Measurements from ENCODE around the gene PLCB1. TPM values are rescaled to one million over a fixed set of nuclear protein-coding genes. Genes with fewer than 3 reads are reported as not detected.

PLCB1 gene
- total and polyA plus RNA-seq, 4 donors = 1.6 to 43.8 (median 6.1) TPM

- 51 to 63% methylated on average over 3 of the region's 3 CpGs for WGBS, 2 donors
- Histone ChIP-seq H3K27ac (ENCODE audit: low read depth in 1 of 2, low read length in 1 of 2) (no peak overlapping the region), H3K9me3 (ENCODE audit: control insufficient read depth in 4 of 4, insufficient read depth in 3 of 4, low read length in 3 of 4) (no peaks in the 10 kb centered on the region), H3K4me1 (ENCODE audit: control insufficient read depth in 5 of 5, insufficient read depth in 5 of 5, low read length in 5 of 5) (peaks cover 0 to 23% (median 3%) of the 10 kb centered on the region in 5 donors), H3K4me3 (no peak overlapping the region), H3K9ac (ENCODE audit: insufficient read depth in 1 of 2, low read length in 2 of 2) (no peak overlapping the region), H3K27me3 (ENCODE audit: control insufficient read depth in 3 of 3, insufficient read depth in 3 of 3, low read length in 2 of 3) (no peaks in the 10 kb centered on the region), H3K36me3 (ENCODE audit: control insufficient read depth in 4 of 4, insufficient read depth in 4 of 4, low read length in 4 of 4) (no peaks in the 10 kb centered on the region)
- TF ChIP-seq, protein P1, sequence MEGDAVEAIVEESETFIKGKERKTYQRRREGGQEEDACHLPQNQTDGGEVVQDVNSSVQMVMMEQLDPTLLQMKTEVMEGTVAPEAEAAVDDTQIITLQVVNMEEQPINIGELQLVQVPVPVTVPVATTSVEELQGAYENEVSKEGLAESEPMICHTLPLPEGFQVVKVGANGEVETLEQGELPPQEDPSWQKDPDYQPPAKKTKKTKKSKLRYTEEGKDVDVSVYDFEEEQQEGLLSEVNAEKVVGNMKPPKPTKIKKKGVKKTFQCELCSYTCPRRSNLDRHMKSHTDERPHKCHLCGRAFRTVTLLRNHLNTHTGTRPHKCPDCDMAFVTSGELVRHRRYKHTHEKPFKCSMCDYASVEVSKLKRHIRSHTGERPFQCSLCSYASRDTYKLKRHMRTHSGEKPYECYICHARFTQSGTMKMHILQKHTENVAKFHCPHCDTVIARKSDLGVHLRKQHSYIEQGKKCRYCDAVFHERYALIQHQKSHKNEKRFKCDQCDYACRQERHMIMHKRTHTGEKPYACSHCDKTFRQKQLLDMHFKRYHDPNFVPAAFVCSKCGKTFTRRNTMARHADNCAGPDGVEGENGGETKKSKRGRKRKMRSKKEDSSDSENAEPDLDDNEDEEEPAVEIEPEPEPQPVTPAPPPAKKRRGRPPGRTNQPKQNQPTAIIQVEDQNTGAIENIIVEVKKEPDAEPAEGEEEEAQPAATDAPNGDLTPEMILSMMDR (IDR thresholded peaks at IDR 0.05; ENCODE audit: control extremely low read depth, extremely low read depth) = no peak
- ATAC-seq (ENCODE audit: insufficient read depth, low FRiP score) (no peak), DNase-seq (no peak)
Measured at GRCh38 chr20:8147476-8147875, 15.4 kb downstream of the PLCB1 start.

DNA sequence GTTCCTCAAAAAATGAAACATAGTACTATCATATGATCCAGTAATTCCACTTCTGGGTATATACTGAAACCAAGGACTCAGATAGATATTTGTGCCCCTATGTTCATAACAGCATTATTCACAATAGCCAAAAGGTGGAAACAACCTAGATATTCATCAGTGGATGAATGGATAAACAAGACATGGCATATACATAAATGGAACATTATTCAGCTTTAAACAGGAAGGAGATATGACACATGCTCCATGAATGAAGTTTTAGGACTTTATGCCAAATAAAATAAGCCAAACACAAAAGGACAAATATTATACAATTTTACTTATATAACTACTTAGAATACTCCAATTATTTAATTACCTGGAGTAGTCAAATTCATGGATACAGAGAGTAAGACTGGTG is 16.4 kb downstream of the PLCB1 start:
- Histone ChIP-seq H3K27me3 (ENCODE audit: control insufficient read depth in 3 of 3, insufficient read depth in 3 of 3, low read length in 2 of 3) (no peaks in the 10 kb centered on the region), H3K36me3 (ENCODE audit: control insufficient read depth in 4 of 4, insufficient read depth in 4 of 4, low read length in 4 of 4) (no peaks in the 10 kb centered on the region), H3K9ac (ENCODE audit: insufficient read depth in 1 of 2, low read length in 2 of 2) (no peak overlapping the region), H3K4me1 (ENCODE audit: control insufficient read depth in 5 of 5, insufficient read depth in 5 of 5, low read length in 5 of 5) (peaks cover 0 to 33% (median 5%) of the 10 kb centered on the region in 5 donors), H3K27ac (ENCODE audit: low read depth in 1 of 2, low read length in 1 of 2) (no peak overlapping the region), H3K9me3 (ENCODE audit: control insufficient read depth in 4 of 4, insufficient read depth in 3 of 4, low read length in 3 of 4) (no peaks in the 10 kb centered on the region), H3K4me3 (no peak overlapping the region)
- ATAC-seq (ENCODE audit: insufficient read depth, low FRiP score) (no peak), DNase-seq (no peak)
- TF ChIP-seq, protein P1 (IDR thresholded peaks at IDR 0.05; ENCODE audit: control extremely low read depth, extremely low read depth) = no peak

DNA sequence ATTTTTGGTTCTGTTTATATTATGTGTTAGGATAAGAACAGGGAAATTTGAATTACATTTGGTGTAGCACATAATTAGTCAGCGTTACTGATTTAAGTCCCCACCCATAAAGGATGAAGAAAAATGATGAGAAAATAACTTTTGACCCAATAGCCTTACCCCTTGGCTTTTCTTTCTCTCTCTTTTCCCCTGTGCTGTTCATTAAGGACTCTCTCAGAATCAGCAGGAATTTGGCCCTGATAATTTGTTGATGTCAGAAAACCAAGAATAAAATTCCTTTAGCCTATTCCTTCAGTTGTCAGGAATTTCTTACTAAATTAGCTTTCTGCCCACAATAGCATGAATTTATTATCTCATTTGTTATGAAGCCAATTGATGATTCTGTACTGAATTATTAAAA is 18.5 kb downstream of the PLCB1 start:
- H3K27me3 ChIP-seq (ENCODE audit: control insufficient read depth in 3 of 3, insufficient read depth in 3 of 3, low read length in 2 of 3) = no peaks in the 10 kb centered on the region
- H3K9me3 ChIP-seq (ENCODE audit: control insufficient read depth in 4 of 4, insufficient read depth in 3 of 4, low read length in 3 of 4) = no peaks in the 10 kb centered on the region
- 61 to 78% methylated on average over 1 of the region's 1 CpG for WGBS, 2 donors
- TF ChIP-seq, protein P1 (IDR thresholded peaks at IDR 0.05; ENCODE audit: control extremely low read depth, extremely low read depth) = no peak
- no peak for DNase-seq
- peaks cover 0 to 35% (median 3%) of the 10 kb centered on the region in 5 donors for H3K4me1 ChIP-seq (ENCODE audit: control insufficient read depth in 5 of 5, insufficient read depth in 5 of 5, low read length in 5 of 5)
- H3K36me3 ChIP-seq (ENCODE audit: control insufficient read depth in 4 of 4, insufficient read depth in 4 of 4, low read length in 4 of 4) = no peaks in the 10 kb centered on the region
- H3K4me3 ChIP-seq = no peak overlapping the region
- H3K27ac ChIP-seq (ENCODE audit: low read depth in 1 of 2, low read length in 1 of 2) = peak overlapping the region in 1 of 2 donors; percentile 77
- no peak overlapping the region for H3K9ac ChIP-seq (ENCODE audit: insufficient read depth in 1 of 2, low read length in 2 of 2)
- no peak for ATAC-seq (ENCODE audit: insufficient read depth, low FRiP score)

DNA sequence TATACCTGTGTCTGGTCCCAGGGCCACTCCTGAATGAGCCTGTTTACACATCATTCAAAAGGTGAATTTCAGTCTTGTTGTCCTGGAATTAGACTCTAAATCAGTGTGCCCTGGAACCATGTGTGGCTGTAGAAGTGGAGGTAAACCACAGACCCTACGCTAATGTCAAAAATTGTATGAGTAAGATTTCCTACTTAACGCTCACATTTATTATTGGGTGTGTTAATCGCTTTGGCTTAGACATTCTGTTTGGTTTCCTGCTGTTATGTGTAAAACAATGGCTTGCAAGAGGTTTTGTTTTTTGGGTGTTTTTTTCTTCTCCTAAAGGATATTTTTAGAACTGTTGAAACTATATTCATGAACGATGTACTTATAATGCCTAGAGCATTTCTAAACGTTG is 19.3 kb downstream of the PLCB1 start:
- TF ChIP-seq, protein P1 (IDR thresholded peaks at IDR 0.05; ENCODE audit: control extremely low read depth, extremely low read depth) = no peak
- DNase-seq = no peak
- H3K4me1 ChIP-seq (ENCODE audit: control insufficient read depth in 5 of 5, insufficient read depth in 5 of 5, low read length in 5 of 5) = peaks cover 0 to 40% (median 8%) of the 10 kb centered on the region in 5 donors
- H3K9me3 ChIP-seq (ENCODE audit: control insufficient read depth in 4 of 4, insufficient read depth in 3 of 4, low read length in 3 of 4) = no peaks in the 10 kb centered on the region
- no peak overlapping the region for H3K4me3 ChIP-seq
- no peaks in the 10 kb centered on the region for H3K27me3 ChIP-seq (ENCODE audit: control insufficient read depth in 3 of 3, insufficient read depth in 3 of 3, low read length in 2 of 3)
- peak overlapping the region in 1 of 2 donors; percentile 2 for H3K27ac ChIP-seq (ENCODE audit: low read depth in 1 of 2, low read length in 1 of 2)
- 15 to 39% methylated on average over 5 of the region's 5 CpGs for WGBS, 2 donors
- H3K36me3 ChIP-seq (ENCODE audit: control insufficient read depth in 4 of 4, insufficient read depth in 4 of 4, low read length in 4 of 4) = no peaks in the 10 kb centered on the region
- no peak overlapping the region for H3K9ac ChIP-seq (ENCODE audit: insufficient read depth in 1 of 2, low read length in 2 of 2)
- no peak for ATAC-seq (ENCODE audit: insufficient read depth, low FRiP score)
